ENCODE measurements around the gene OR8J3. TPM values are rescaled to one million over a fixed set of nuclear protein-coding genes. Genes with fewer than 3 reads are reported as not detected.
"Not testable (repeated sequence)": the region's sequence is repeated elsewhere in the genome, so short reads cannot be mapped to it uniquely, and the experiment has no call there.

The OR8J3 gene, protein sequence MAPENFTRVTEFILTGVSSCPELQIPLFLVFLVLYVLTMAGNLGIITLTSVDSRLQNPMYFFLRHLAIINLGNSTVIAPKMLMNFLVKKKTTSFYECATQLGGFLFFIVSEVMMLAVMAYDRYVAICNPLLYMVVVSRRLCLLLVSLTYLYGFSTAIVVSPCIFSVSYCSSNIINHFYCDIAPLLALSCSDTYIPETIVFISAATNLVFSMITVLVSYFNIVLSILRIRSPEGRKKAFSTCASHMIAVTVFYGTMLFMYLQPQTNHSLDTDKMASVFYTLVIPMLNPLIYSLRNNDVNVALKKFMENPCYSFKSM
- not detected for total RNA-seq
- not detected for polyA plus RNA-seq
- long read RNA-seq, donor 1, result 0 reads
- long read RNA-seq, donor 2, result 0 reads
- long read RNA-seq, donor 3, result 0 reads
- long read RNA-seq, donor 4, result 0 reads

DNA sequence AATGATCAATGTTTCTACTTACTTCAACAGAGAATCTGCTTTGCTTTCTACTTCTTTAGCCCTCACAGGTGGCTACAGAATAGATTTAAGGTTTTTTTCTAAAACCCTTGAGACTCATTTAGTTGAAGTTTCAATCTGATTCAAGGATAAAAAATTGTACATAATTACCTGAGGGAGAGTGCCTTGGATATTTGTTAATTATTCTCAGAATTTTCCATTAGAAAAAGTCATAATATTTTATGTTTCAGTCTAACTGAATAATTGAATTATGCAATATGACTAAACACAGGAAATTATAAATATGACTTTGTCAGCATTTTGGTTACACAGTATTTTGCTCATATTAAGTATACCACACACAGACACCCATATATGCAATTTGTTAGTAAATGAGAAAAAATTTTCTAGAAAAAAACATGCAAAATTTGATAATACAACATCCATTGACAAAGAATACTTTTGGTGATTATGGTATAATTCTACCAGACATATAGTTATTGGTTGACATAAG is at the start of gene OR8J3:
Gene OR8J3 (minus strand): TSS at position 51 of the 511 bp plus-strand sequence. CDS start 2,483 bp downstream, outside the sequence.
- no peak for DNase-seq
- no peaks in the 10 kb centered on the region for H3K27me3 ChIP-seq (ENCODE audit: control insufficient read depth, insufficient read depth)
- H3K9me3 ChIP-seq (ENCODE audit: control insufficient read depth, low read length), result no peaks in the 10 kb centered on the region
- ATAC-seq, result no peak
- H3K27ac ChIP-seq (ENCODE audit: low read length), result no peak within 1 kb of the TSS
- intact Hi-C loops (cut with DNase I), result no loop called here
- no peak within 1 kb of the TSS for H3K4me3 ChIP-seq (ENCODE audit: low read length)
- H3K4me1 ChIP-seq (ENCODE audit: control insufficient read depth, insufficient read depth, low read length), result no peaks in the 10 kb centered on the region

DNA sequence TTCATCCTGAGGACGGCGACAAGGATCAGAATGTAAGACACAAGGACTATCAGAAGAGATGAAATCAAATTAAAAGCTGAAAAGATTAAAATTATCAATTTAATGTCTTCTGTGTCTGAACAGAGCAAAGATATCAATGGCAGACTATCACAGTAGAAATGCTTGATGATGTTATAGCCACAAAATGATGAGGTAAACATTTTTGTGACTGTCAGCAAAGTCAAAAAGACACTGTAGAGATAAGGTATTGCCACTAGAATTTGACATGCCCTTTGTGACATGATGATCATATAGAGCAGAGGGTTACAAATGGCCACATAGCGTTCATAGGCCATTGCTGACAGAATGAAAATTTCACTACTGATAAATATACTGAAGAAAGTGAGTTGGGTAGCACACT is 48.6 kb upstream of the OR8J3 start:
- no peaks in the 10 kb centered on the region for H3K9me3 ChIP-seq (ENCODE audit: control insufficient read depth, low read length)
- H3K4me1 ChIP-seq (ENCODE audit: control insufficient read depth, insufficient read depth, low read length), result no peaks in the 10 kb centered on the region
- 85% methylated on average over 3 of the region's 3 CpGs for WGBS
- ATAC-seq, result no peak
- no peak overlapping the region for H3K27ac ChIP-seq (ENCODE audit: low read length)
- intact Hi-C loops (cut with DNase I), result no loop called here
- no peak for DNase-seq
- no peak overlapping the region for H3K4me3 ChIP-seq (ENCODE audit: low read length)
- H3K27me3 ChIP-seq (ENCODE audit: control insufficient read depth, insufficient read depth), result no peaks in the 10 kb centered on the region

DNA sequence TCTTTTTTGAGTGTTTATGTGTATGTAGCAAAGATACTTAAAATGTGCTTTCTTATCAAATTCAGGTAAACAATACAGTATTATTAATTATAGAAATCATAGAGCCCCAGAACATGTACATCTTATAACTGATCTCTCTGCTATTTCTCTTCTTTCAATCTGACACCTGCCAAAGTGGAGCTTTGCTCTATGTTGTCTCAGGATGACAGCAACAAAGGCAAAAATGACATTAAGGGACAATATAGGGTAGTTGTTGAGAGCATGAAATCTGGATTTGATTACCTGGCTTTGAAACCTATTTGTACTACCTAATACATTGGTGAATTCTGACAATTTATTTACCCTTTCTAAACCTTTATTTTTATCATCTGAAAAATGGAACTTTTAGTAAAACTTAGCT is 43.5 kb upstream of the OR8J3 start:
- ATAC-seq, result no peak
- DNase-seq, result no peak
- no peaks in the 10 kb centered on the region for H3K4me1 ChIP-seq (ENCODE audit: control insufficient read depth, insufficient read depth, low read length)
- intact Hi-C loops (cut with DNase I), result no loop called here
- no peaks in the 10 kb centered on the region for H3K27me3 ChIP-seq (ENCODE audit: control insufficient read depth, insufficient read depth)
- H3K27ac ChIP-seq (ENCODE audit: low read length), result no peak overlapping the region
- H3K9me3 ChIP-seq (ENCODE audit: control insufficient read depth, low read length), result no peaks in the 10 kb centered on the region
- H3K4me3 ChIP-seq (ENCODE audit: low read length), result no peak overlapping the region

DNA sequence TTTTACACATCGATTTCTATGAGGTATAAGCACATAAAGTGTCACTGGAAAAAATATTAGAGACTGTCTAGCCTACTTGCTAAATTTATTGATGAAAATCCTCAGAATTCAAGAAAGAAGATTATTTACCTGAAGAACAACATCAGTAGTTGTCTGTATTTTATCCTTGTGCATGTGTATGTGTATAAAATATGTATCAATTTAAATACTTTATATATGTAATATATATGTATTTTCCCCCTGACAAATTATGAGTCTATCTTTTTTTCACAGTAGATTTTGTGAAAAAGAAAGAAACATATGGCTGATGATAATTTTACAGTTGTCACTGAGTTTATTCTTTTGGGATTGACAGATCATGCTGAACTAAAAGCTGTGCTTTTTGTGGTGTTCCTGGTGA is 36.3 kb upstream of the OR8J3 start, which contains the start of gene OR5J2:
Gene OR5J2 (plus strand): TSS at position 301 of the 400 bp plus-strand sequence. CDS start 0 bp downstream, at position 301.
- Histone ChIP-seq H3K27me3 (ENCODE audit: control insufficient read depth, insufficient read depth) (no peaks in the 10 kb centered on the region), H3K9me3 (ENCODE audit: control insufficient read depth, low read length) (no peaks in the 10 kb centered on the region), H3K4me1 (ENCODE audit: control insufficient read depth, insufficient read depth, low read length) (no peaks in the 10 kb centered on the region), H3K27ac (ENCODE audit: low read length) (no peak within 1 kb of the TSS), H3K4me3 (ENCODE audit: low read length) (no peak within 1 kb of the TSS)
- no peak for ATAC-seq
- intact Hi-C loops (cut with DNase I), result no loop called here
- no peak for DNase-seq
- 62% methylated on average over 1 of the region's 1 CpG for WGBS

DNA sequence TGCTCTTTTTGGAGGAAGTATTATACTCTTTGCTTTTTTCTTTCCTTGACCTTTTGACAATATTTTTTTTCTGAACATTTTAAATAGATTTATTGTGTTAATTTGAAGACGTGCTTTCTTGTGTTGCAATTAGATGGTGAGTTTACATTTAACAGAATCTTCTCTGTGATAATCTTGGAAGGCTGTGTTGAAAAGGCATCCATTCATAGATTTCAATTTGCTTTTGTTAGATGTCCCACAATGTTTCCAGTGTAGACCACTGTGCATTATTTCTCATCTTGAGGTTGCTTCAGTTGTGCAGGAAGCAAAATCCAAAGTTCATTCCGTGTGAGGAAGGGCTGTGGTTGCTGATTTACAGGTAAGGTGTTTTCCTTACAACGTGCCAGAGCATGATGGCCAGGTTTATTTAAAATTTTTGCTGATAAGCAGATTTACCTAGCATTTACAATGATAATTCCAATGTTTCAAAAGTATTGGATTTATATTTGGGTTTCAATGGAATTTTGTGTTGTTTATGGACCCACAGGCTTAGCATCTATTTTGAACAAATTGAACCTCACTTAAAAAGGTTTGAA is 32.3 kb upstream of the OR8J3 start:
- Histone ChIP-seq H3K27me3 (ENCODE audit: control insufficient read depth, insufficient read depth) (no peaks in the 10 kb centered on the region), H3K4me3 (ENCODE audit: low read length) (no peak overlapping the region), H3K4me1 (ENCODE audit: control insufficient read depth, insufficient read depth, low read length) (no peaks in the 10 kb centered on the region), H3K27ac (ENCODE audit: low read length) (no peak overlapping the region), H3K9me3 (ENCODE audit: control insufficient read depth, low read length) (no peaks in the 10 kb centered on the region)
- 60% methylated on average over 3 of the region's 3 CpGs for WGBS
- intact Hi-C loops (cut with DNase I), result no loop called here
- no peak for DNase-seq
- no peak for ATAC-seq

DNA sequence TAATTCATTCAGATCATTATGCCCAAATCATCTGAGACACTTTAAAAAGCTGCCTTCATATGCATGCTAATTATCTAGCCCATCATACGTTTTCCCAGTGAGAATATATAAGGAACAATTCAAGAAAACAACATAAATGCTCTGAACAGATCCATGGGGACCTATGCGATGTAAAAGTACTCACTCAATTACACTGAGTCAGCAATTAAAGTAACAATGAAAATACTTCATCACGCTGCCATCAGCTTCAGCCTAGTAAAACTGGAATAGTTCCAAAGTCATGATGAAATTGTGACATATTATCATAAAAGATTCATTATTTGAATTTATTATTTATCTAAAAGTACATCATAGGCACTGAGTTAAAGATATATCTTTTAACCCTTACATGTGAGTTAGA is 23.8 kb upstream of the OR8J3 start:
- WGBS, result 33% methylated on average over 3 of the region's 3 CpGs
- H3K27me3 ChIP-seq (ENCODE audit: control insufficient read depth, insufficient read depth), result no peaks in the 10 kb centered on the region
- DNase-seq (no peak), ATAC-seq (no peak)
- no peaks in the 10 kb centered on the region for H3K4me1 ChIP-seq (ENCODE audit: control insufficient read depth, insufficient read depth, low read length)
- intact Hi-C loops (cut with DNase I), result no loop called here
- H3K27ac ChIP-seq (ENCODE audit: low read length), result no peak overlapping the region
- H3K4me3 ChIP-seq (ENCODE audit: low read length), result no peak overlapping the region
- no peaks in the 10 kb centered on the region for H3K9me3 ChIP-seq (ENCODE audit: control insufficient read depth, low read length)

DNA sequence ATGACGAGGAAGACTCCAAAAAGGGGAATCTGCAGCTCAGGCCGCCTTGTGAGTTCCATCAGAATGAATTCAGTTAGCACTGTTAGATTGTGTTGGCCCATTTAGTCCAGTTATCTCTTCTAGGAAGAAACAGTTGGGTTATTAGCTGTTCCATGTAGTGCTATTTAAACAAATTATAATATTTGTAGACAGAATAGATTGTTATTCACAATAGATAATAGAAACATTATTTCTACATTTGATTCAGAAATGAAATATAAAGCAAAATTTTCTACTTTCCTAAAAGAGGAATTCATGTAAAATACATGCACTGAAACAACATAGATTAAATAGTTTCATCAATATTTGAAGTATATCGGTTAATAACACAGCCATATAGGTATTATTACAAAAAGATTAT is 20.2 kb upstream of the OR8J3 start, which contains the start of gene OR8K5:
Gene OR8K5 (minus strand): TSS at position 101 of the 400 bp plus-strand sequence. CDS start 0 bp downstream, at position 101.
- no peak for ATAC-seq
- Histone ChIP-seq H3K4me3 (ENCODE audit: low read length) (no peak within 1 kb of the TSS), H3K27me3 (ENCODE audit: control insufficient read depth, insufficient read depth) (no peaks in the 10 kb centered on the region), H3K4me1 (ENCODE audit: control insufficient read depth, insufficient read depth, low read length) (no peaks in the 10 kb centered on the region), H3K27ac (ENCODE audit: low read length) (no peak within 1 kb of the TSS), H3K9me3 (ENCODE audit: control insufficient read depth, low read length) (peaks cover 2% of the 10 kb centered on the region)
- DNase-seq, result no peak
- 68% methylated on average over 3 of the region's 3 CpGs for WGBS
- intact Hi-C loops (cut with DNase I), result no loop called here

DNA sequence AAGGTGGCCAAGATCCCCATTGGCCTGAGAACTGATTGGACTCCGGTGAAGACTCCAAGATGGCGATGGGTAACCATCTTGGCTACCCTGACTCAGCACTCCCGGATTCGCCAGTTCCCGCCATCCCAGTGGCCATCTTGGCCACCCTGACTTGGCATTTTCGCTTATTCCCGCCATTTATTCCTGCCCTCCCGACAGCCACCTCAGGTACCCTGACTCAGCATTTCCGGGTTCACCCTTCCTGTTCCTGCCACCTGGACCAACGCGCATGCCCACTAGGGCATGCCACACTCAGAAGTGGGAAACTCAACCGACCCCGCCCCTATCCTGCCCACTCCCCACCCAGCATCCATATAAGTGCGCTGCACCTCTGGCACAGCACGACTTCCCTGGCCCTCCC is 12.3 kb upstream of the OR8J3 start:
- Histone ChIP-seq H3K27me3 (ENCODE audit: control insufficient read depth, insufficient read depth) (no peaks in the 10 kb centered on the region), H3K4me3 (ENCODE audit: low read length) (no peak overlapping the region), H3K4me1 (ENCODE audit: control insufficient read depth, insufficient read depth, low read length) (no peaks in the 10 kb centered on the region), H3K27ac (ENCODE audit: low read length) (no peak overlapping the region), H3K9me3 (ENCODE audit: control insufficient read depth, low read length) (no peaks in the 10 kb centered on the region)
- WGBS, result 91% methylated on average over 15 of the region's 15 CpGs
- intact Hi-C loops (cut with DNase I), result no loop called here
- ATAC-seq (no peak), DNase-seq (no peak)

DNA sequence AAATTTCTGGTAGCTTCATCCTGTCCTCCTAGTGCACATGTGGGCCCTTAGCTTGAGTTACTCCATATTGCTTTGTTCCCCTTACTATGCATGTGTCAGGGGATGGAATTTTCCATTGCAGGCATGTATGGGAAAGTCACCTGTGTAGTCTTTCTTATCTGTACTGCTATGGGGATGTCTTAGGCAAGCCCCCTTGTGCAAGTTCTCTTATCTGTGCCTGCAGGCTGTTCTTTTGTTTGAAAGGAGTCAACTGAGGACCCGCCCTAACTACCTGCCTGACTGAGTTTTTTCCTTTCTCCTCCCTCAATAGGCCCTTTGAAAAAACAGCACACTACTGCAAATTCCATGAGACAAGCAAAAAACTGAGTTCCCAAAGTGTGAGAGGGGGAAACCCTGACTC is 11.4 kb upstream of the OR8J3 start:
- intact Hi-C loops (cut with DNase I), result no loop called here
- H3K9me3 ChIP-seq (ENCODE audit: control insufficient read depth, low read length), result no peaks in the 10 kb centered on the region

DNA sequence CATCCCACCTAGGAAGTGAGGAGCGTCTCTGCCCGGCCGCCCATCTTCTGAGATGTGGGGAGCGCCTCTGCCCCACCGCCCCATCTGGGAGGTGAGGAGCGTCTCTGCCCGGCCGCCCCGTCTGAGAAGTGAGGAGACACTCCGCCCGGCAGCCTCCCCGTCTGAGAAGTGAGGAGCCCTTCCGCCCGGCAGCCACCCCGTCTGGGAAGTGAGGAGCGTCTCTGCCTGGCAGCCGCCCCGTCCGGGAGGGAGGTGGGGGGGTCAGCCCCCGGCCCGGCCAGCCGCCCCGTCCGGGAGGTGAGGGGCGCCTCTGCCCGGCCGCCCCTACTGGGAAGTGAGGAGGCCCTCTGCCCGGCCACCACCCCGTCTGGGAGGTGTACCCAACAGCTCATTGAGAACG is 3.7 kb upstream of the OR8J3 start:
- H3K27me3 ChIP-seq (ENCODE audit: control insufficient read depth, insufficient read depth); H3K27ac ChIP-seq (ENCODE audit: low read length); ATAC-seq; H3K4me1 ChIP-seq (ENCODE audit: control insufficient read depth, insufficient read depth, low read length); H3K4me3 ChIP-seq (ENCODE audit: low read length); H3K9me3 ChIP-seq (ENCODE audit: control insufficient read depth, low read length); intact Hi-C loops (cut with DNase I); DNase-seq: not testable (repeated sequence)
- 92% methylated on average over 28 of the region's 30 CpGs for WGBS

More for the DNA sequence above, 11.4 kb upstream of the OR8J3 start:
- DNase-seq, result no peak
- ATAC-seq, result no peak
- Histone ChIP-seq H3K27me3 (ENCODE audit: control insufficient read depth, insufficient read depth) (no peaks in the 10 kb centered on the region), H3K4me1 (ENCODE audit: control insufficient read depth, insufficient read depth, low read length) (no peaks in the 10 kb centered on the region), H3K27ac (ENCODE audit: low read length) (no peak overlapping the region), H3K4me3 (ENCODE audit: low read length) (no peak overlapping the region)
- 67% methylated on average over 1 of the region's 1 CpG for WGBS

DNA sequence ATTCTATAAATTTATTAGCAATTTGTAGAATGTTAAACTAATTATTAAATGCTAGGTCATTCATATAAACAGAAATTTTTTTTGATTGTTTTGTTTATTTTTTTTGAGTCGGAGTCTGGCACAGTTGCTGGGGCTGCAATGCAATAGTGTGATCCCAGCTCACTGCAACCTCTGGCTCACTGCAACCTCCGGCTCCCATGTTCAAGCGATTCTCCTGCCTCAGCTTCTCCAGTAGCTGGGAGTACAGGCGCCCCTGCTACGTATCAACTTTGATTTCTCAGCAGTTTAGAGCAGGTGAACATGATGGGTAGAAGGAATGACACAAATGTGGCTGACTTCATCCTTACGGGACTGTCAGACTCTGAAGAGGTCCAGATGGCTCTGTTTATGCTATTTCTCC is 17.9 kb downstream of the OR8J3 start, which contains the start of gene OR8H3:
Gene OR8H3 (plus strand): TSS at position 301 of the 400 bp plus-strand sequence. CDS start 0 bp downstream, at position 301.
- intact Hi-C loops (cut with DNase I), result no loop called here
- ATAC-seq, result no peak
- H3K4me1 ChIP-seq (ENCODE audit: control insufficient read depth, insufficient read depth, low read length), result no peaks in the 10 kb centered on the region
- no peak within 1 kb of the TSS for H3K27ac ChIP-seq (ENCODE audit: low read length)
- DNase-seq, result no peak
- no peak within 1 kb of the TSS for H3K4me3 ChIP-seq (ENCODE audit: low read length)
- H3K27me3 ChIP-seq (ENCODE audit: control insufficient read depth, insufficient read depth), result no peaks in the 10 kb centered on the region
- H3K9me3 ChIP-seq (ENCODE audit: control insufficient read depth, low read length), result no peaks in the 10 kb centered on the region
- WGBS, result 63% methylated on average over 6 of the region's 6 CpGs

All from right cardiac atrium (tissue), 5 donors.